Activated CD8-positive, alpha-beta memory T cell treated with anti-CD3 and anti-CD28 coated beads for 48 hours (primary cell): ENCODE measurements around the gene DCAF8.
"Not testable (repeated sequence)": the region's sequence is repeated elsewhere in the genome, so short reads cannot be mapped to it uniquely, and the experiment has no call there.

ENCODE experiments used
- DNase-seq, 3 experiments: peaks; one replicate each; pipeline ENCODE4 v3.0.0-alpha.2; 2020; ENCODE audit warnings: low read depth in 2 of 3, low spot score in 2 of 3

Gene DCAF8

DNA sequence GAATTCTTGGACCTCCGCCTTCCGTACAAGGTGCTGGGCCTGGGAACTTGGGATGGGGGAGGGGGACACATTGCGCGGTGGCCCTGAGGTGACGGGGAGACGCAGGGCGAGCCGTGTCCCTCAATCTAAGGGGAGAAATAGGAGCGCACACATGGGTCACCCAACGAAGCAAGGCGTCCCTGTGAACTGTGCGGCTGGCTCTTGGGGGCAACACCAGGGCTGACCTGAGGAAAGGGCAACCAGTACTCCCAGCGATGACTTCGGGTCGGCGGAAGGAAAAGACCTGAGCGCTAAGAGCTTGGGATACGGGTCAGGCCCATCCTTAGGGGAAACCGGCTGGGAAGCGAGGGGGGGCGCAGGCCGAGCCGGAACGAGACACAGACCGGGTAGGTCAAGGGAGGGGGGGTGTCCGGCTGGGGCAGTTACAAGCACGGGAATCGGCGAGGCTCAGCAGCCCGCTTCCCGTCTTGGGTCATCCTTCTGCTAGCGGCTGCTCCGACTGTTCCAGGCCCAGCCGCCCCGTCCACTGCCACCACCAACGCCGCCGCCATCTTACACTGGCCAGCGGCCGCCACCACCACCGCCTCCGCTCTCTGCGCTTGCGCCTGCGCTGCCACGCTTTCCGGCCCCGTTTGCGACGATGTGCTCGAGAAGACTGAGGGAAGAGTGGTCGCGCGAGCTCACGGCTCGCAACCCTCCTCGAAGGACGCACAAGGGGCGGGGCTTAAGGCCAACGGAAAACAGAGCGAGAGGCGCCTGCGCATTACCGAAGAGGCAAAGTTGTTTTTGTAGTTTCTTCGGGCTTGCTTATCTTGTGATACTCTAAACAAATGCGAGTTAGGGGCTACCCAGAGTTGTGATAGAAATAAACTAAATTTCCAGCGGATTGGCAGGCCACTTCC, at the start of gene DCAF8:
DCAF8 (minus strand) TSS at position 657 of the 902 bp plus-strand sequence. CDS start 18,541 bp downstream, outside the sequence.
- DNase-seq: peak; percentile 84 to 94 (median 93)

DNA sequence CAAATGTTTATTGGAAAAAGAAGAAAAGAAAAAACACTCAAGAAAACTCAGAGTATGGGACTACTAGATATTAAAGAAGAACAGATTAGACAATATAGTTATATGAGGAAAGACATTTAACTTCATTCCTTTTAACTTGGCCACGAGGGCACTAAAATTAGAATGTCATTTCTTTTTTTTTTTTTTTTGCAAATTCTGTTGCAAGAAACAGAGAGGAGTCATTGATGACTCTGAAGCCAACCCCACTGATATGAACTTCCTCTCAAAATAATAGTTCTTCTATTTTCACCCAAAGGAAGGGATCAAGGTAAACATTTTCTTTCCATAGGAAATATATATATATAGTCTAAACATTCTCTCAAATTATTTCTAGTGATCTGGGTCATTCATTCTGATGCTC, 47.2 kb upstream of the DCAF8 start:
- no peak for DNase-seq

DNA sequence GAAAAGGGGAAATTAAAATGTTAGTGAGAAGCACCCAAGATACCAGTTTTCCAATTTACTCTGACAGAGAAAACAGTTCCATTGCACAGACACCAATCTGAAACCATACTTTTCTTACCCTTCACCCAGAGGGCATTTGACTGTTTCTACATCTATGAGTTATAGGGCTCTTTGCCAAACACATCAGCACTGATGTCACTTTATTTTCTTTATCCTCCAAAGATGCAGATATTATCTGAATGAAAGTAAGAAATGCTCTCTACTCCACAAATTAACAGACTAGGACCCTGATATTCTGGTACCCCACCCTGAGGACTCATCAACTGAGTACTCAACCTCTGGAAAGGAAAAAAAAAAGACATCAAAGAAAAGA, 46.8 kb upstream of the DCAF8 start:
- DNase-seq: no peak

DNA sequence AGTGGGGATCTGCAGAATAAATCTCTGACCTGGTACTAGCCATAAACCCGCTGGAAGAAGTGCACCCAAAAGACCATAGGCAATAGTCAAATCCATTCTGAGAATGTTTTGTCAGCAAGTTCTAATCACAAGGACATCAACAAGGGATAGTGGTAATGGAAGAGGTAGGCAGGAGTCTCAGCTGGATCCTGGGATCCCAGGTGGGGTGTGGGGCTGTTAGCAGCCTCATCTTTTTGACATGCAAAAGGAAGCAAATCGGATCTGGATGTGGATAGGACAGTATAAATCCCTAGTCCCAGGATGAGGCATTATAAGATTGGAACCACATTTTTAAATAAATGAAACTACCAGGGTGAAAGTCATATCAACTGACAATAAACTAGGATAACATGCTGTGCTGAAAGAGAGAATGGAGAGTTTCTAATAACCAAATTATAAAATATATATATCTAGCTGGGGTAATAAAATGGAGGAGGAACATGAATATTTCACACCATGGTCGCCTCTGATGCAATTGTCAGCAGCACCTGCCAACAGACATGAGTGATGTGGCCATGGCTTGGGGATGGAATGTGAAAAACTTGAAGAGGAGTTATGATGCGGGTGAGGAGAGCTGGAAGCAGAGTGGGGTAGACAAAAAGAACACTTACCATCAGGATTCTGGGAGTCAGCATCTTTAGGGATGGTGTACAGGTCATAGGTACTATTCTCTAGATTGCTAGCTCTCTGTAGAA, 46.3 kb upstream of the DCAF8 start:
- DNase-seq: no peak

DNA sequence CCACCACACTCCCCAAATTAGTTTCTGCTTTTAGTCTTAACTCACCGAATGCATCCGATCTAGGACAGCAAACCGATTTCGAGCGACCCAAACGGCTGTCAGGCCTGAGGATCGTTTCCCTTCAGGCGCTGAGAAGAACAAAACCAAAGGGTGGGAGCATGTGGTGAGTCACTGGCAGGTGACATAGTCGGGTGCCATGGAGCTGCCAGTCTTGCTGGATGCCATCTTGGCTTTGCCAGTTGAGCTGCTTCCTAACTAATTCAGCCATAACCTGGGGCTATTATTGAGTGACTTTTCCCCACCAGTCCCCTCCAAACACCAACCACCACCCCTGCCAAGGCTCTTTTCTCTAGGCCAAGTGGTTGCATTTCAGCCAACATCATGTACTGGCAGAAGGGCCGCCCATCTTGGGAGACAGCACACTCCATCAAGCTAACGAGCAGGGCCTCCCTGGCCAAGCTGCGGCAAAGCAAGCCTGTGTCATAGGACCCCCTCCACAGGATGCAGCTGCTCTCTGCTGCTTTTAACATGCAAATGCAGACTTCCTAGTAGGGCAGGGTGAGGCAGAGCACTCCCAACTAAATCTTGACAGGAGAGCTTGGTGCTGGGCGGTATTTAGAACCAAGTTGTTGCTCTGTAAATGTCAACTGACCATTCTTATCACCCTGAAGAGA, 44.9 kb upstream of the DCAF8 start:
- no peak for DNase-seq

DNA sequence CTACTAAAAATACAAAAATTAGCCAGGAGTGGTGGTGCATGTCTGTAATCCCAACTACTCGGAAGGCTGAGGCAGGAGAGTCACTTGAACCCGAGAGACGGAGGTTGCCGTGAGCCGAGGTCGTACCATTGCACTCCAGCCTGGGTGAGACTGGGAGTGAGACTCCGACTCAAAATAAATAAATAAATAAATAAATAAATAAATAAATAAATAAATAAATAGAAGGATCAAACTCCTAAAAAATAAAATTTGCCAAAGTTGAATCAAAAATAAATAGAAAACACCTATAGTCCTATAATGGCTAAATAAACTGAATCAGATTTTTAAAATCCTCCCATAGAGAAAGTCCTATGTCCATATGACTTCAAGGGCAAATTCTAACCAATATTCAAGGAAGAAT, 37.8 kb upstream of the DCAF8 start:
- no peak for DNase-seq

DNA sequence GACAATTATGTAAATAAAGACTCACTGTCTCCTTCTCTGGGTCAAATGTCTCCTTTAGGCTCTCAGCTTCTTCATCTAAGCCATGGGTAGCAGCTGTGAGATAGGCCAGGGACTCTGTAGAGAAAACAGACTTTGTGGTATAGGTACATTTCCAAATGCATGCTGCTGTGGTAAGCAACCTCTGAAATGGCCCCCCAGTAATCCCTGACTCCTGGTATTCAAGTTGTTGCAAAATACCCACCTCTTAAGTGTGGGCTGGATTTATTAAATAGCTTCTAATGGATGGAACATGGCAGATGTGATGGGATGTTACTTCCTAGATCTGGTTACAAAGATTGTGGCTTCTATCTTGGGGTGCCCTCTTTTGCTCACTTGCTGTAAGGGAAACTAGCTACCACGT, 33.7 kb upstream of the DCAF8 start:
- no peak for DNase-seq

DNA sequence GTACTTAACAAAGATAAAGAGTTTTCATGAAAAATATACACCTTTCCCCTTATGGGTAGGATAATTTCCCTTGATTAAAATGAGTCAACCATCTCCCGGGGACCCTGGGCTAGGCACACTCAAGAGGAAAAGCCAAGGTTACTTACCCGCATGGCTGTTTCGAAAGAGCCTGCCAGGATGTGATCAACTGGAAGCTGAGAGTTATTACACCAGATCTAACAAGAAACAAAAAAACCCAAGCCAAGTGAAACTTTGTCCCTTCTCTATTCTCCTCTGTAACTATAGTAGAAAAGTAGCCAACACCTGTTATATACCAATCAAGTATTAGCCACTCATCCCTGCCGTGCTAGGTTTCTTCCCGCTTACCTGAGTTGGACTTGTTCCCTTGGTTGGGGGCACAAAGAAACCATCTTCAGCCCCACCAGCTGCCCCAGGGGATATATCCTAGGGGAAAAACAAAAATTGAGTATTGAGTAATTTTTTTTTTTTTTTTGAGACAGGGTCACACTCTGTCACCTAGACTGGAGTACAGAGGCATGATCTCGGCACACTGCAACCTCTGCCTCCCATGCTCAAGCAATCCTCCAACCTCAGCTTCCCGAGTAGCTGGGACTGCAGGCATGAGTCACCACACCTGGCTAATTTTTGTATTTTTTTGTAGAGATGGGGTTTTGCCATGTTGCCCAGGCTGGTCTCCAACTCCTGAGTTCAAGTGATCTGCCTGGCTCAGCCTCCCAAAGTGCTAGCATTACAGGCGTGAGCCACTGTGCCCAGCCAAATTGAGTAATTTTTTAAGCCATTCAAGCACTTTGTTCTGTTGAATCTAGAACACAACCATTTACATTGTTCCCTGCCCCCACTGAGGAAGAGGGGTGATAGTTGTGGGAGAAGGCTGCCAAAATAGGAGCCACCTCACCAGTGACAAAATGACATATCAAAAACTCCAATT, 30.9 kb upstream of the DCAF8 start:
- DNase-seq: no peak

DNA sequence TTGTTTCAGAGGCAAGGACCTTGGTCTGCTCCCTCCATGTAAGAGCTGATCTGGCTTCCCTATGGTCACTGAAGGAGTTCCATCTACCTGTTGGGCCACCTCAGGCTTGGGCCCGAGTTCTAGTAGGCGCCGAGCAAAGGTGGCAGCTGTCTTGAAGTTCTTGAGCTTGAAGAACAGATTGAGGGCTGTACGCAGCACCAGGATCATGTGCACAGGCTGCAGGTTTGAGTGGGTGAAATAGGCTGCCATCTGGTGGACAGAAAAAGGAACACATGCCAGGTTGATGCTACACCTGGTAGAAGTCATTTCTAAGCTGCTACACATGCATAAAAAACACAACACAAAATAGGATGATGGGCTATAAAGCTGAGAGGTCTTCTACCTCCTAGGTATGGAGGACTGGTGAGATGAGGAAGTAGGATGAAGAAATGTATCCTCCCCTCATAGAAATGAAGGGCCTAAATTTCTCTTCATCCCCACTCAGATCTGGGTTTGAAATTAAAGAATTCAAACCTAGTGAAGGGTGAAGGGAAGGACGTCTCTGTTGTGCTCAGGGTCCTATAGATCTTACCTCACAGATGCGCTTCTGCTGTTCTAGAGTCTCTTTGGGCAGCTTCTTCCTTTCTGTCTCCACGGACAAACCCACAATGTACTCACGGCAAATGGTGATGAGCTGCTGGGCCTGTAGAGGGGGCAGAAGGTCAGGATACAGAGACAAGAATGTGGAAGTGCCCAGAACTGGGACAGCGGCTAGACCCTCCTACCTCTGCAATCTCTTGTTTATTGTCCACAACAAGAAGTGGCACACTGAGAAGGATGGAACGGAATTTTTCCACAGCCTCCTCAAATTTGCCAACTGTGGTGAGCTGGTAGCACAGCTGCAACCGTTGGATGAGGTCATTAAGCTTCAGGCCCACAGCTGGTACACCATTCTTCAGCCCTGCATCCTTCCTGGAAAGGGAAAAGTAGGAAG, 29.2 kb upstream of the DCAF8 start:
- peak; percentile 11 to 21 (median 16) for DNase-seq

DNA sequence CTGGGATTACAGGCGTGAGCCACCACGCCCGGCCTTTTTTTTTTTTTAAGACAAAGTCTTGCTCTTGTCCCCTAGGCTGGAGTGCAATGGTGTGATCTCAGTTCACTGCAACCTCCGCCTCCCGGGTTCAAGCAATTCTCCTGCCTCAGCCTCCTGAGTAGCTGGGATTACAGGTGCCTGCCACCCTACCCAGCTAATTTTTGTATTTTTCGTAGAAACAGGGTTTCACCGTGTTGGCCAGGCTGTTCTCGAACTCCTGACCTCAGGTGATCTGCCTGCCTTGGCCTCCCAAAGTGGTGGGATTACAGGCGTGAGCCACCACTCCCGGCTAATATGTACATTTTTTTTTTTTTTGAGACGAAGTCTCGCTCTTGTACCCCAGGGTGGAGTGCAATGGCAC, 25.4 kb upstream of the DCAF8 start:
- not testable (repeated sequence) for DNase-seq

DNA sequence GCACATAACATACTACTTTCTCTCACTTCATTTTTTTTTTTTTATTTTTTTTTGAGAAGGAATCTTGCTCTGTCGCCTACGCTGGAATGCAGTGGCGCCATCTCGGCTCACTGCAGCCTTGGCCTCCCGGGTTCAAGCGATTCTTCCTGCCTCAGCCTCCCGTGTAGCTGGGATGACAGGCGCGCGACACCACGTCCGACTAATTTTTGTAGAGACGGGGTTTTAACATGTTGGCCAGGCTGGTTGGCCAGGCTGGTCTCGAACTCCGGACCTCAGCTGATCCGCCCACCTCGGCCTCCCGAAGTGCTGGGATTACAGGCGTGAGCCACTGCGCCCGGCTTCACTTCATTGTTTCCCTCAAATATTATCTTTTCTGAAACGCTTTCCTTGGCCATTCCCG, 23.2 kb upstream of the DCAF8 start:
- no peak for DNase-seq

DNA sequence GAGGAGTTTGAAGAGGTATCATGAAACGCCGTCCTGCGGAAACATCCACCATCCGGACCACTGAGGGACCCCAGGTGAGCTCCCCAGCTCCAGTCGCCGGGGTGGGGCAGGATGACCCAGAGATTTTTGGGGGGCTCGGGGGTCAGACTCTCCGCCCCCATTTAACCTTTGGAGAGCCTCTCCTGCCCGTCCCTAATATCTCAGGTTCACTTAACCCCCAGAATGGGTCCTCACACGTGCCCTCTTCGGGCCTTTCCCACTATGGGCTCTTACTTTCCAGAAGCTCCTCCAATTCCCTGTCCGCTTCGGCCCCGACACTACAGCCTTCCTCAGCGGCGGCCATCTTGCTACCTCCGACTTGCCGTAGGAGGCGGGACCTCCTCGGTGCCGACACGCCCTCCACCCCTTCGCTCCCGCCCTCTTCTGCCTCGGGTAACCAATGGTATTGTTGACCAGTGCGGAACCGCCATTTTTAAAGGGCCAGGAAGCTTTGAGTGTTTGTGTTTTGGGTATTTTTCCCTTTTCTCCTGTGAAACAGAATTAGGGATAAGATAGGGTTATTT, 22.5 kb upstream of the DCAF8 start, which contains the start of gene PEX19:
PEX19 (minus strand) TSS at position 352 of the 563 bp plus-strand sequence; CDS start at position 343, 9 bp downstream.
- DNase-seq: peak; percentile 77 to 87 (median 86)

DNA sequence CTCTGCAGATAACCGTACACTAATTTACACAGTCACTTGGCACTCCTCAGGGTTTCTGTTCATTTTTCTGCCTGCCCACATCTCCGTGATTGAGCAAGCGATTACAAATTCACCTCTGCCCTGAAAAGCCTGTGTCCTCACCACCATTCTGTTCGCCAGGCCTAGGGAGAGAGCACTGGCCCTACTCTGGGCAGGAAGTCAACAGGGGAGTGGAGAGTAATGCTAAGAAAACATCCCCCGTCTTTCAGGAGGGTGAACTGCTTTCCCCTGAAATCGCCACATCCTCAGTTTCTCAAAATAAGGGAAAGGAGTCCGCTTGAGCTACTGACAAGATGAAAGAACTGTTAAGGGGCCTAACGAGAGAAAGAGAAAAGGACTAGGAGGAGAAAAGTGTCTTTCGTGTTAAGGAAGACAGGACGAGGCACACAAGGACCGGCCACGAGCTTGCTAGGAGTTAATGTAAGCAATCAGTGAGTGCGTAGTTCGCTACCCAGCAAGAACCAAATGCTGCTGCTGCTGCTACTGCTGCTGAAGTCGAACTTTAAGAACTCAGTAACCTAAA, 22.0 kb upstream of the DCAF8 start:
- DNase-seq: no peak

DNA sequence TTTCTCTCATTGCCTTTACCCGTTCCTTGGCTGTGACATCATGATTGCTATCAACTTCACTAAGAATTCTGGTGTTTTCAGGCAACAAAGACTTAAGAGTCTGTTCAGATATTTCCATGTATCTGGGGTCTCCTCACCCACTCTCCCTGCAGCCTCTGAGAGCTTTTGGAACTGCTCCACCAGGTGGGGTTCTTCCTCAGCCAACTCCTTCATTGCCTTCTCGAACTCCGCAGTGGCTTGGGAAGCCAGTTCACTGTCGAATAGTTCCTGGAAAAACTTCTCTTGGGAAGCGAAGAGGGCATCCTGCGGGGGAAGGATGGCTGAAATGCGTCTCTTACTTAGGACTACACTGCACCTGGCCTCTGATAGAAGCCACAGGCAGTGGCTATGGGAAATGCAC, 20.5 kb upstream of the DCAF8 start:
- no peak for DNase-seq

DNA sequence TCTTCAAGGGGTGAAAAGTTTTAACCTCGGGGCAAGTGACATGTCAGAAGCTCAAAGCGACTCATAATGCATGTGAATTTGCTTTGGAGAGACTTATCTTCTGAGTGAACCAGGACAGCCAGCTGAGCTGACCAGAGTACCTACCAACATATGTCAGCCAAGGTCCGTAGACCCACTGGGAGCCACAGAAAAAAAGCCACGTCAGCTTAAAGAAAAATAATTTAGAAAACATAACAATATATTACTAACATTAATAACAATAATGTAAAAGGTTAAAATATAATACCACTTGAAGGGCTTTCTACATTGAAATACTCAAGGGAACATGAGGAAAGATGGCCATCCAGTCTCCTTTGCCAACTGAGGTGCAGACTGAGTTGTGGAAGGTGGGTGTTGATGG, 15.6 kb upstream of the DCAF8 start:
- no peak for DNase-seq

DNA sequence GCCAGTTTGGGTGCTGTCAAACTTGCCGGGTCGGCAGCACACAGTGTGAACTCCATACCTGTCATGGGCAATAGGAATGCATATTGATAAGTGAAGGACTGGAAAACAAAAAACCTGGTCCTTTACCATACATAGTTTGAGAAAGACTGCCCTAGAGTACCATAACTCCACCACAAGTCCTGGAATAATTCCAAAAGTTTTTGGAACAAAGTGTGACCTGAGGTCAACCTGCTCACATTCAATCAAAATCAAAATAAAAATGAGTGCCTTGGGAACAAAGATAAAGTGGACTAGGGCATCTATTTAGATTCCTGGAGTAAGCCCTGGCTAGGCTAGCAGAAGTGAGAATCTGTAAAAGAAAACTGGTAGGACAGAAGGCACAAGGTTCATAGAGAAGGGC, 15.0 kb upstream of the DCAF8 start:
- DNase-seq: no peak

DNA sequence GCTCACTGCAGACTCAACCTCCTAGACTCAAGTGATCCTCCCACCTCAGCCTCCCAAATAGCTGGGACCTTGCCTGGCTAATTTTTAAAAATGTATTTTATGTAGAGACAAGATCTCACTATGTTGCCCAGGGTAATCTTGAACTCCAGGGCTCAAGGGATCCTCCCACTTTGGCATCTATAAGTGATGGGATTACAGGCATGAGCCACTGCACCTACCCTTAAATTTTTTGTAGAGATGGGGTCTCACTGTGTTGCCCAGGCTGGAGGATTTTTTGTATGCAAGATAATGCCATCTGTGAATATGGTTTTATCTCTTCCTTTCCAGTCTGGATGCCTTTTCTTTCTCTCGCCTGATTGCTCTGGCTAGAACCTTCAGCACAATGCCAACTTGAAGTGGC, 8.7 kb upstream of the DCAF8 start:
- no peak for DNase-seq

DNA sequence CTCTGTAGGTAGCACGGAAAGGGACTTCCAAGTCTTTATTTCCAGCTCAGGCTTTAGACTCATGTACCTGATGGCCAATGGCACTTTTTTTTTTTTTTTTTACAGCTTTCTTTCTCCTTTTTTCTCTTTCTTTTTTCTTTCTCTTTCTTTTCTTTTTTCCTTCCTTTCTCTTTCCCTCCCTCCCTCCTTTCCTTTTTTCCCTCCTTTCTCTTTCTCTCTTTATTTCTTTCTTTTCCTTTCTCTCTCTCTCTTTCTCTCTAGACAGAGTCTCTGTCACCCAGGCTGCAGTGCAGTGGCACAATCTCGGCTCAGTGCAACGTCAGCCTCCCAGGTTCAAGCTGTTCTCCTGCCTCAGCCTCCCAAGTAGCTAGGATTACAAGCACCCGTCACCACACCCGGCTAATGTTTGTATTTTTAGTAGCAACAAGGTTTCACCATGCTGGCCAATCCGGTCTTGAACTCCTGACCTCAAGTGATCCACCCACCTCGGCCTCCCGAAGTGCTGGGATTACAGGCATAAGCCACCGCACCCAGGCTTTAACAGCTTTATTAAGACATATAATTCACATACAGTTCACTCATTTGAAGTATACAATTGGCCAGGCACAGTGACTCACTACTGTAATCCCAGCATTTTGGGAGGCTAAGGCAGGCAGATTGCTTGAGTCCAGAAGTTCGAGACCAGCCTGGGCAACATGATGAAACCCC, 5.1 kb upstream of the DCAF8 start:
- no peak for DNase-seq
